Dendritic cell treated with granulocyte-macrophage colony-stimulating factor and Interleukin-4, amounts not matched to agents 40 ng/mL and 50 ng/mL, for 4 days (primary cell): Measurements from ENCODE around the gene PALLD.
"Not testable (repeated sequence)": the region's sequence is repeated elsewhere in the genome, so short reads cannot be mapped to it uniquely, and the experiment has no call there.

Experiments
- H3K27ac Mint-ChIP-seq: one replicate; pipeline ENCODE4 v1.8.0; 2022; ENCODE audit warnings: mild to moderate bottlenecking, mixed read lengths
- H3K27me3 Mint-ChIP-seq: one replicate; pipeline ENCODE4 v1.8.0; 2022; ENCODE audit warnings: mild to moderate bottlenecking, mixed read lengths
- H3K36me3 Mint-ChIP-seq: one replicate; pipeline ENCODE4 v1.8.0; 2022; ENCODE audit warnings: low read depth, mixed read lengths
- H3K4me1 Mint-ChIP-seq: one replicate; pipeline ENCODE4 v1.8.0; 2022; ENCODE audit warnings: low read depth, mixed read lengths
- H3K4me3 Mint-ChIP-seq: one replicate; pipeline ENCODE4 v1.8.0; 2022; ENCODE audit warnings: mild to moderate bottlenecking, moderate library complexity, mixed read lengths
- H3K9me3 Mint-ChIP-seq: one replicate; pipeline ENCODE4 v1.8.0; 2022; ENCODE audit warnings: mixed read lengths
- intact Hi-C: fragments of 100-400 bp; cut with micrococcal nuclease; formaldehyde crosslinking; loops from one replicate; pipeline ENCODE4 v1.15.0; 2022

Gene PALLD

GRCh38 chr4:168715896-168716295 lies 219.0 kb downstream of the PALLD start:
- H3K27me3 Mint-ChIP-seq: peaks cover 21% of the 10 kb centered on the region
- H3K4me1 Mint-ChIP-seq: peaks cover 50% of the 10 kb centered on the region
- no peaks in the 10 kb centered on the region for H3K36me3 Mint-ChIP-seq
- H3K9me3 Mint-ChIP-seq: no peaks in the 10 kb centered on the region
- no peak overlapping the region for H3K4me3 Mint-ChIP-seq
- intact Hi-C loops: no loop called here
- peak overlapping the region; percentile 60 for H3K27ac Mint-ChIP-seq

- peaks cover 19% of the 10 kb centered on the region for H3K27me3 Mint-ChIP-seq
- intact Hi-C loops: no loop called here
- H3K4me3 Mint-ChIP-seq: no peak overlapping the region
- H3K9me3 Mint-ChIP-seq: no peaks in the 10 kb centered on the region
- H3K36me3 Mint-ChIP-seq: no peaks in the 10 kb centered on the region
- H3K4me1 Mint-ChIP-seq: peaks cover 46% of the 10 kb centered on the region
- peak overlapping the region; percentile 60 for H3K27ac Mint-ChIP-seq
Observed at GRCh38 chr4:168716406-168717129, 219.7 kb downstream of the PALLD start.

- intact Hi-C loops: no loop called here
- H3K4me1 Mint-ChIP-seq: peaks cover 52% of the 10 kb centered on the region
- peaks cover 14% of the 10 kb centered on the region for H3K27me3 Mint-ChIP-seq
- H3K36me3 Mint-ChIP-seq: no peaks in the 10 kb centered on the region
- no peak overlapping the region for H3K4me3 Mint-ChIP-seq
- no peaks in the 10 kb centered on the region for H3K9me3 Mint-ChIP-seq
- no peak overlapping the region for H3K27ac Mint-ChIP-seq
Observed at GRCh38 chr4:168717847-168718246, 221.0 kb downstream of the PALLD start.

- H3K36me3 Mint-ChIP-seq: no peaks in the 10 kb centered on the region
Observed at GRCh38 chr4:168719725-168720124, 222.9 kb downstream of the PALLD start.

GRCh38 chr4:168720396-168720900 lies 223.6 kb downstream of the PALLD start:
- Mint-ChIP-seq H3K4me1 (peaks cover 67% of the 10 kb centered on the region), H3K27ac (no peak overlapping the region), H3K4me3 (no peak overlapping the region), H3K27me3 (peaks cover 14% of the 10 kb centered on the region), H3K9me3 (no peaks in the 10 kb centered on the region), H3K36me3 (no peaks in the 10 kb centered on the region)
- intact Hi-C loops: loop anchor here (5.0 kb wide), 1 partner anchor 37 kb away; no protein-coding TSS in a partner anchor

More at GRCh38 chr4:168719725-168720124, 222.9 kb downstream of the PALLD start:
- Mint-ChIP-seq H3K9me3 (no peaks in the 10 kb centered on the region), H3K4me3 (no peak overlapping the region), H3K27me3 (peaks cover 14% of the 10 kb centered on the region), H3K4me1 (peaks cover 65% of the 10 kb centered on the region), H3K27ac (peak overlapping the region; percentile 32)
- intact Hi-C loops: loop anchor here (5.0 kb wide), 1 partner anchor 38 kb away; no protein-coding TSS in a partner anchor

- peaks cover 6% of the 10 kb centered on the region for H3K27me3 Mint-ChIP-seq
- H3K27ac Mint-ChIP-seq: peak overlapping the region; percentile 66
- peaks cover 7% of the 10 kb centered on the region for H3K9me3 Mint-ChIP-seq
- peaks cover 59% of the 10 kb centered on the region for H3K4me1 Mint-ChIP-seq
- no peak overlapping the region for H3K4me3 Mint-ChIP-seq
- peaks cover 7% of the 10 kb centered on the region for H3K36me3 Mint-ChIP-seq
- intact Hi-C loops: loop anchor here (5.0 kb wide), 1 partner anchor 35 kb away; no protein-coding TSS in a partner anchor
Observed at GRCh38 chr4:168722391-168722790, 225.5 kb downstream of the PALLD start.

GRCh38 chr4:168723020-168723419 lies 226.2 kb downstream of the PALLD start:
- H3K27ac Mint-ChIP-seq: peak overlapping the region; percentile 66
- intact Hi-C loops: loop anchor here (1.0 to 5.0 kb wide), 2 partner anchors 8 to 34 kb away; no protein-coding TSS in a partner anchor
- H3K4me3 Mint-ChIP-seq: no peak overlapping the region
- H3K36me3 Mint-ChIP-seq: peaks cover 10% of the 10 kb centered on the region
- peaks cover 56% of the 10 kb centered on the region for H3K4me1 Mint-ChIP-seq
- H3K27me3 Mint-ChIP-seq: peaks cover 4% of the 10 kb centered on the region
- H3K9me3 Mint-ChIP-seq: peaks cover 10% of the 10 kb centered on the region

- H3K4me3 Mint-ChIP-seq: no peak overlapping the region
- H3K27ac Mint-ChIP-seq: peak overlapping the region; percentile 66
- H3K9me3 Mint-ChIP-seq: peaks cover 10% of the 10 kb centered on the region
- peaks cover 4% of the 10 kb centered on the region for H3K27me3 Mint-ChIP-seq
- peaks cover 10% of the 10 kb centered on the region for H3K36me3 Mint-ChIP-seq
- H3K4me1 Mint-ChIP-seq: peaks cover 56% of the 10 kb centered on the region
- intact Hi-C loops: loop anchor here (1.0 to 5.0 kb wide), 2 partner anchors 8 to 34 kb away; no protein-coding TSS in a partner anchor
Observed at GRCh38 chr4:168723569-168723968, 226.7 kb downstream of the PALLD start.

GRCh38 chr4:168724243-168724642 lies 227.4 kb downstream of the PALLD start:
- Mint-ChIP-seq H3K36me3 (peaks cover 10% of the 10 kb centered on the region), H3K9me3 (peaks cover 10% of the 10 kb centered on the region), H3K27ac (no peak overlapping the region), H3K27me3 (peaks cover 4% of the 10 kb centered on the region), H3K4me1 (peaks cover 62% of the 10 kb centered on the region), H3K4me3 (no peak overlapping the region)
- intact Hi-C loops: loop anchor here (5.0 kb wide), 1 partner anchor 33 kb away; no protein-coding TSS in a partner anchor

GRCh38 chr4:168724686-168725411 lies 228.0 kb downstream of the PALLD start:
- no peak overlapping the region for H3K4me3 Mint-ChIP-seq
- peaks cover 65% of the 10 kb centered on the region for H3K4me1 Mint-ChIP-seq
- H3K9me3 Mint-ChIP-seq: peaks cover 10% of the 10 kb centered on the region
- peak overlapping the region; percentile 87 for H3K27ac Mint-ChIP-seq
- peaks cover 10% of the 10 kb centered on the region for H3K36me3 Mint-ChIP-seq
- H3K27me3 Mint-ChIP-seq: peaks cover 4% of the 10 kb centered on the region
- intact Hi-C loops: loop anchor here (5.0 kb wide), 1 partner anchor 32 kb away; no protein-coding TSS in a partner anchor

GRCh38 chr4:168725930-168726329 lies 229.1 kb downstream of the PALLD start:
- H3K27me3 Mint-ChIP-seq: peaks cover 5% of the 10 kb centered on the region
- H3K4me3 Mint-ChIP-seq: peak overlapping the region; percentile 30
- H3K9me3 Mint-ChIP-seq: peaks cover 10% of the 10 kb centered on the region
- intact Hi-C loops: no loop called here
- H3K36me3 Mint-ChIP-seq: peaks cover 10% of the 10 kb centered on the region
- H3K4me1 Mint-ChIP-seq: peaks cover 65% of the 10 kb centered on the region
- H3K27ac Mint-ChIP-seq: peak overlapping the region; percentile 87

GRCh38 chr4:168727181-168727580 lies 230.3 kb downstream of the PALLD start:
- H3K4me1 Mint-ChIP-seq: peaks cover 70% of the 10 kb centered on the region
- H3K27me3 Mint-ChIP-seq, H3K4me3 Mint-ChIP-seq, intact Hi-C loops: not testable (repeated sequence)
- peak overlapping the region; percentile 87 for H3K27ac Mint-ChIP-seq
- H3K9me3 Mint-ChIP-seq: peaks cover 10% of the 10 kb centered on the region
- H3K36me3 Mint-ChIP-seq: peaks cover 10% of the 10 kb centered on the region

GRCh38 chr4:168731006-168731636 lies 234.3 kb downstream of the PALLD start:
- Mint-ChIP-seq H3K9me3 (peaks cover 10% of the 10 kb centered on the region), H3K36me3 (peaks cover 10% of the 10 kb centered on the region), H3K27ac (peak overlapping the region; percentile 82), H3K27me3 (peaks cover 11% of the 10 kb centered on the region), H3K4me1 (peaks cover 66% of the 10 kb centered on the region), H3K4me3 (peak overlapping the region; percentile 39)
- intact Hi-C loops: loop anchor here (1.0 to 5.0 kb wide), 2 partner anchors 8 to 101 kb away; no protein-coding TSS in a partner anchor
